Stimulated activated CD8-positive, alpha-beta memory T cell treated with anti-CD3 and anti-CD28 coated beads, Interleukin-7, amount 100 ng/mL, for 4 hours (primary cell): Measurements from ENCODE around the gene TJP2.

Experiments used
- DNase-seq, 2 donors: peaks; one replicate each; pipeline ENCODE4 v3.0.0-alpha.2; 2020; ENCODE audit warnings: low read depth in 2 of 2

Gene TJP2

DNA sequence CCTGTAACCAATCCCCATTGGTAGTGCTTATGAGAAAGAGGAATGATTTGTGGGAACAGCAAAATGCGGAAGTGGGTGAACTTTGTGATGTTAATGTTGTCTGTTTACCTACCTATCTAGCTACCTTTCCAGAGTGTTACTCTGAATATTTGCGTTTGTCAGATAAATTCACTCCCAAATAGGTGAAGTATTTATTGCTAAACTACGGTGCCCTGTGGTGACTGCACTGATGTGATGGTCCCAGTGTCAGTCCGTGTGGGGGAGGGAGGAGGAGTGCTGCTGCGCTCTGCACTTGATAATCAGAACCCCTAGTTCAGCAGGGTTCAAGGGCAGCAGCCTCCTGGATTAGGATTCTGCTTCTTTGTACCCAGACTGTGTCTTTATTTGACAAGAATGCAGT, 55.3 kb downstream of the TJP2 start:
- no peak for DNase-seq

GRCh38 chr9:69232135-69232534, 58.1 kb downstream of the TJP2 start:
- DNase-seq: no peak

GRCh38 chr9:69234683-69235082, 60.6 kb downstream of the TJP2 start:
- DNase-seq: no peak

GRCh38 chr9:69236188-69236587, 62.1 kb downstream of the TJP2 start:
- DNase-seq: no peak

DNA sequence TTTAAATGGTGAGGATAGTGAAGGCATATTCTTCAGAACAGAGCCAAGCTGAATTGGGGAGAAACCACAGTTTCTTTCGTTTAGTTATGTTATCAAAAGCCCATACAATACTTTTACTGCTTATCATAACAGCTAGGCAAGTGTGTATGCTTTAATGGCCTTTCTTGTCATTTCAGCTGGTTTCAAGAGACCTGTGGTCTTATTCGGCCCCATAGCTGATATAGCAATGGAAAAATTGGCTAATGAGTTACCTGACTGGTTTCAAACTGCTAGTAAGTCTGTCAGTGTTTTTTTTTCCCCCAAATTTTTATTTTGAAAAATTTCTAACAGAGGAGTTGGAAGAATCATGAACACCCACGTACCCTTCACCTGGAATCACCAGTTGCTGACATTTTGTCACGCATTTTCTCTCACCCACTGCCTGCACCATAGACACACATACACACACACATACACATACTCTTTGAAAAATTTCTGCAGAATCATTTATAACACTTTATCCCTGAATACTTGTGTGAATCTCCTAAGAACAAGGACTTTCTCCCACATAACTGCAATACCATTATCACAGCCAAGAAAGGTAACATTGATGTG, 63.7 kb downstream of the TJP2 start:
- no peak for DNase-seq

- DNase-seq: no peak
These were observed 69.0 kb downstream of the TJP2 start for GRCh38 chr9:69243116-69243515.

DNA sequence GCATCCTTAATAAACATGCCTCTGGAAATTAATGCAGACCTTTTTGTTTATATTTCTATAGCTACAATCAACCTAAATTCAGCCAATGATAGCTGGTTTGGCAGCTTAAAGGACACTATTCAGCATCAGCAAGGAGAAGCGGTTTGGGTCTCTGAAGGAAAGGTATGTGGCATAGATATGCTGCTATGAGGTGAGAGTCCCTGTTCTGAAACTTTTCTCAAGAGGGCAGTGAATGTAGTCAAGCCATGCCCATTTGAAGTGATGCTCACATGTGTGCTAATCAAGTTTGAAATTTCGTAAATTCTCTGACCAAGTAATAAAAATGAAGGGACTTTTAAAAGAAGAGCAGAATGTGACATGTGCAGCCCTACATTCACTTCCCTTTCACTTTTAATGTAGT, 72.6 kb downstream of the TJP2 start:
- no peak for DNase-seq

DNA sequence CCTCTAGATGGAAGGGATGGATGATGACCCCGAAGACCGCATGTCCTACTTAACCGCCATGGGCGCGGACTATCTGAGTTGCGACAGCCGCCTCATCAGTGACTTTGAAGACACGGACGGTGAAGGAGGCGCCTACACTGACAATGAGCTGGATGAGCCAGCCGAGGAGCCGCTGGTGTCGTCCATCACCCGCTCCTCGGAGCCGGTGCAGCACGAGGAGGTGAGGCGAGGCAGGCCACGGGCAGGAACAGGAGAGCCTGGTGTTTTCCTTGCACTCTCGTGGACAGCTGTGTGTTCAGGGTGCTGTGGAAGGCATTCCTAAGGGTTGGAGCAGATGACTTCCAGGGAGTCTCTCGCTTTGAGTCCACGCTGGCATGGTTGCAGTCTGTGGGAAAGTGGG, 73.9 kb downstream of the TJP2 start:
- DNase-seq: no peak

DNA sequence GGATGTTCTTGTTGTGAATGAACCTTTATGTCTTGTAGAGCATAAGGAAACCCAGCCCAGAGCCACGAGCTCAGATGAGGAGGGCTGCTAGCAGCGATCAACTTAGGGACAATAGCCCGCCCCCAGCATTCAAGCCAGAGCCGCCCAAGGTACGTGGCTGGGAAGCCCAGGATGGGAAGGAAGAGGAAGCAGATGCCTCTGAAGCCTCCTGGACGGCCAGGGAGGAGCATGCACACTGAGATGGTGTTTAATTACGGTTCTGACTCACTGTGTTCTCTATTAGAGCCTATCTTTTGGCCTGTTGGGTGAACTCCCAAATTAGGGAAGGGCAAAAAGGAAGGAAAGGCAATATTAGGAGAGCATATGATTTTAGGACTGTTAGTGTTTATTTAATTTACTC, 75.3 kb downstream of the TJP2 start:
- no peak for DNase-seq

DNA sequence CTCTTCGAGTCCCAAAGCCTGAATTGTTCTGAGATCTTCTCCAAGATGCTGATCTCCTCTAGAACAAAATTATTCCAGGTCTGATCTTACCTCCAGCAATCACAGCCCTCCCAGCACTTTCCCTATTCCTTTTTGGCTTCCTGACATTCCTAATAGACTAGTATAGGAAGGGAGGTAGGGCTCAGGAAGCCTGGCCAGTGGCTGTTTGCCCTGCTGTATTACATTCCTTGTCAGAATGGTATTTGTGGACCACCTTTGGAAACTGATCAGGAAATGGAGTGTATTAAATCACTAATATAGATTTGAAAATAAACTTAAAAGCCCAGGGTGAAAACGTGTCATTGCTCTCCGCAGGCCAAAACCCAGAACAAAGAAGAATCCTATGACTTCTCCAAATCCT, 76.6 kb downstream of the TJP2 start:
- DNase-seq: no peak

DNA sequence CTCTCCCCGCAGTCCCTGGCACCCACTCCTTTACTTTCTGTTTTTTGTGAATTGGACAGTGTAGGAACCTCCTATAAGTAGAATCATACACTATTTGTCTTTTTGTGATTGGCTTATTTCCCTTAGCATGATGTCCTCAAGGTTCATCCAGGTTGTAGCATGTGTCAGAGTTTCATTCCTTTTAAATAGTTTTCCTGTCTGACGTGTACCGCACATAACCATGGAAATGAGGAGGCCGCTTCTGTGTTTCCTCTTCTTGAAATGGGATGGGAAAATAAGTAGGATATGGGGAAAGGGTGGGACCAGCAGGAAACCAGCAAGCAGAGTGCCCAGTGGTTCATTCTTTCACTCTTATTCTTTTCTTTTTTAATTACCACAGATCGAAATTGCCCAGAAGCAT, 78.4 kb downstream of the TJP2 start:
- DNase-seq: no peak

DNA sequence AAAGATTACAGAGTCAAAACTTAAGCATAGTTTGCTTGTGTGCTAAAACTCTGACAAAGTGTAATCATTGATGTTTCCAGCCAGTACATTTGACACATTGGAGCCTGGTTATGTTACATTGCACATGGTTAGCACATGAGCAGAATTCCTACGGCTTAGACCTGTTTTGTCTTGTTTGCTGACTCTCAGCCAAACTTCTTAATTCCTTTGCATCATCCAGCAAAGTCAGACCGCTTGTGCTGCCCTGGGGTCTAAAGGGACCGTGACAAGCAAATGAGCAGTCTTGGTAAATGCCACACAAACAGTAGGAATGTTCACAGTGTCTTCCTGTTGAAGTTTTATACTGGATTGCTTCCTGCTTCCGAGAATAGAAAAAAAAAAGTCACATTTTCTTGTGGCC, 79.0 kb downstream of the TJP2 start:
- DNase-seq: no peak

- no peak for DNase-seq
These were observed 80.1 kb downstream of the TJP2 start for GRCh38 chr9:69254223-69254622.

DNA sequence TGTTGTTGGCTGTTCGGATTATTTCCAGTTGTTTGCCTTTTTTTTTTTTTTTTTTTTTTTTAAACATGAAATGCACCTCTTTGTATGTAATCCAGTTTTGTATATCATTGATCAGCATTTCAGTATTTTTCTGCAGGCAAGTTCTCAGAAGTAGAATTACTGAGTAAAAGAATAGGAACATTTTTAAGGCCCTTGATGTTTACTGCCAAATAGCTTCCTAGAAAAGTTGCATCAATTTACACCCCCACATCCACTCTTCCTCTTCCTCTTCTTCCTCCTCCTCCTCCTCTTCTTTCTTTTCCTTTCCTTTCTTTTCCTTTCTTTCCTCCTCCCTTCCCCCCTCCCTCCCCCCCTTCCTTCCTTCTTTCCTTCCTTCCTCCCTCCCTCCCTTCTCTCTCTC, 81.5 kb downstream of the TJP2 start:
- no peak for DNase-seq

DNA sequence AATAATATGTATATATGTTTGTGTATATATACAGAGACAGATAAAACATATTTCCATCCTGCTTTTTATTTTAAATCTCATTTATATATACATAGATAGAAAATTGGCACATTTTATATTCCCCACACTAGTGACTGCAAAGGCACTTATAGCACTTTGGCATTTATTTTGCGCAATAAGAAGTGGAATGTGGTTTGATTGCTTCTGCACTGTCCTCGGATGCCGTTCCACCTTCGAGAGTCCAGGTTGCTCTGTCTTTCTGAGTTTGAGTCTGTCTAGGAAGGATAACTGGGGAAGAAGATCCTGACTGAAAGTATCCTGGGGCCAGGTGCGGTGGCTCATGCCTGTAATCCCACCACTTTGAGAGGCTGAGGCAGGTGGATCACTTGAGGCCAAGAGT, 84.5 kb downstream of the TJP2 start:
- DNase-seq: no peak

DNA sequence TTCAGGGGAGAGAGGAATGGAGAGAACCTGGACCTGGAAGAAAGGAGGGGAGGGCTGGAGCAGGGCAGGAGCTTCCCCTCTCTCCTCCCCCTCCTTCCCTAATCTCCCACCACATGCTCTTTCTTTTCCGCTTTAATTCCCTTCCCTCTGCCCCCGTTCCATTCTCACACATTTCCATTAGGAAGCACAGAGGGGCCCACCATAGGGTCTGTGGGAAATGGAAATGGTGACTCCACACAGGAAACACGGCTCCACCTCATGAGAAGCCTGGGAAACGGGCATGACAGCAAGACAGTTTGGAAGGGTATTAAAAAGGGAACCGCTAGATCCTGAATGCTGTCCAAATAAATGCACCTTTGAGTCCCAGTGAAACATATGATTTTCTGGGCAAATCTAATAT, 86.1 kb downstream of the TJP2 start:
- DNase-seq: no peak

GRCh38 chr9:69261636-69262035, 87.6 kb downstream of the TJP2 start:
- no peak for DNase-seq

GRCh38 chr9:69264526-69264925, 90.4 kb downstream of the TJP2 start:
- no peak for DNase-seq

GRCh38 chr9:69265891-69266290, 91.8 kb downstream of the TJP2 start:
- DNase-seq: no peak

GRCh38 chr9:69272212-69272611, 98.1 kb downstream of the TJP2 start:
- no peak for DNase-seq

GRCh38 chr9:69273161-69273560, 99.1 kb downstream of the TJP2 start:
- DNase-seq: no peak

DNA sequence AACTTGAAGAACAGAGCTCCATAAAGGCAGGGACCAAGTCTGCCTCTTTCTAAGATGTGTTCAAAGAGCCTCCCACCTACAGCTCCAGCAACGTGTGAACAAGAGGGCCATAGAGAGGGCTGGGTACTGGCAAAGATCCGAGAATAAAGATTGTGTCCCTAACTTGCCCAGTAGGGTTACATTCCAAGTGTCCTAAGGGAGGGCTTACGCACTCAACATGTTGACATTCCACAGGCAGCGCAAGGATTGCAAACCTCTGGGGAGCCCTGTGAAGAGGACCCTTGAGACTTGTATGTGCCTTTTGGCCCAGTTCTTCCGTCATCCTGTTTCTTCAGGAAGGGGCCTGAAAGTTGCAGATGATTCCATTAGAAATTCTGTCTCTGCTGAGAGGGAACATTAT, 102.7 kb downstream of the TJP2 start:
- no peak for DNase-seq

DNA sequence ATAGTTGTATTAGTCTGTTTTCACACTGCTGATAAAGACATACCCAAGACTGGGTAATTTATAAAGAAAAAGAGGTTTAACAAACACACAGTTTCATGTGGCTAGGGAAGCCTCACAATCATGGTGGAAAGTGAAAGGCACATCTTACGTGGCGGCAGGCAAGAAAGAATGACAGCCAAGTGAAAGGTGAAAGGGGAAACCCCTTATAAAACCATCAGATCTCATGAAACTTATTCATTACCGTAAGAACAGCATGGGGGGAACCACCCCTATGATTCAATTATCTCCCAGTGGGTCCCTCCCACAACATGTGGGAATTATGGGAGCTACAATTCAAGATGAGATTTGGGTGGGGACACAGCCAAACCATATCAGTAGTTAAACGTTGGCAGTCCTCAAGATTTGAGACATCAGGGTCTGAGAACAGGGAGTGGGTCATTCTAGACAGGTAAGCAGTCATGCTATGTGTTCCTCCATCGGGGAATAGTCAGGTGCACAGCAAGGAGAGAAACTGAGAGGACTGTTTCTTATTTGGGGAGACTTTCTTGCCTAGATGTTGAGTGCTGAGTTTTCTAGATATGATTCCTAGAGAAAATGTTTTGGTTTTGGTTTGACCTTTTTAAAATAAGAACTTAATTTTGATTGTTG, 105.1 kb downstream of the TJP2 start:
- no peak for DNase-seq

- no peak for DNase-seq
These were observed 105.7 kb downstream of the TJP2 start for GRCh38 chr9:69279733-69280132.
